Bronchial epithelial cell (primary cell): ENCODE data around the gene TMEM260. TPM values are rescaled to one million over a fixed set of nuclear protein-coding genes. Genes with fewer than 3 reads are reported as not detected.

Source experiments
- DNase-seq: peaks from one replicate; pipeline ENCODE4 v3.0.0-alpha.2; 2010; ENCODE audit warnings: low read depth
- FAIRE-seq: peaks from 2 replicates; lab custom pipeline; 2011; peaks lifted over from hg19 to GRCh38; lab: Jason Lieb, UNC
- H3K27me3 ChIP-seq: 2 replicates; pipeline ENCODE4 v1.5.1; 2011; ENCODE audit warnings: low read length; ENCODE audit not compliant: control insufficient read depth, insufficient read depth
- H3K36me3 ChIP-seq: 2 replicates; pipeline ENCODE4 v1.5.1; 2011; ENCODE audit warnings: low read length; ENCODE audit not compliant: control insufficient read depth, insufficient read depth
- H3K4me3 ChIP-seq: 2 replicates; pipeline ENCODE4 v1.5.1; 2011; ENCODE audit warnings: mild to moderate bottlenecking, low read depth, low read length, control low read depth
- total RNA-seq: library from RNA; depleted of rRNA; stranded (reverse); fragments of >200 nt; gene quantifications from 2 replicates; pipeline ENCODE4 v1.2.1, GENCODE V29; 2014
- TF ChIP-seq, protein P1 (sequence below): IDR thresholded peaks from 2 replicates; pipeline ENCODE4 v1.5.1; 2011; ENCODE audit warnings: mild to moderate bottlenecking, moderate library complexity, low read length, control low read depth, inconsistent platforms; ENCODE audit not compliant: insufficient read depth, severe bottlenecking

TMEM260 gene
- total RNA-seq, 1 donor from 2014 or later = 19.5 TPM

GRCh38 chr14:56549721-56550120 is 29.9 kb upstream of the TMEM260 start:
- TF ChIP-seq, protein P1, sequence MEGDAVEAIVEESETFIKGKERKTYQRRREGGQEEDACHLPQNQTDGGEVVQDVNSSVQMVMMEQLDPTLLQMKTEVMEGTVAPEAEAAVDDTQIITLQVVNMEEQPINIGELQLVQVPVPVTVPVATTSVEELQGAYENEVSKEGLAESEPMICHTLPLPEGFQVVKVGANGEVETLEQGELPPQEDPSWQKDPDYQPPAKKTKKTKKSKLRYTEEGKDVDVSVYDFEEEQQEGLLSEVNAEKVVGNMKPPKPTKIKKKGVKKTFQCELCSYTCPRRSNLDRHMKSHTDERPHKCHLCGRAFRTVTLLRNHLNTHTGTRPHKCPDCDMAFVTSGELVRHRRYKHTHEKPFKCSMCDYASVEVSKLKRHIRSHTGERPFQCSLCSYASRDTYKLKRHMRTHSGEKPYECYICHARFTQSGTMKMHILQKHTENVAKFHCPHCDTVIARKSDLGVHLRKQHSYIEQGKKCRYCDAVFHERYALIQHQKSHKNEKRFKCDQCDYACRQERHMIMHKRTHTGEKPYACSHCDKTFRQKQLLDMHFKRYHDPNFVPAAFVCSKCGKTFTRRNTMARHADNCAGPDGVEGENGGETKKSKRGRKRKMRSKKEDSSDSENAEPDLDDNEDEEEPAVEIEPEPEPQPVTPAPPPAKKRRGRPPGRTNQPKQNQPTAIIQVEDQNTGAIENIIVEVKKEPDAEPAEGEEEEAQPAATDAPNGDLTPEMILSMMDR = no peak
- Histone ChIP-seq H3K36me3 (no peaks in the 10 kb centered on the region), H3K27me3 (peaks cover 2% of the 10 kb centered on the region), H3K4me3 (no peak overlapping the region)
- DNase-seq = no peak
- FAIRE-seq = no peak

DNA sequence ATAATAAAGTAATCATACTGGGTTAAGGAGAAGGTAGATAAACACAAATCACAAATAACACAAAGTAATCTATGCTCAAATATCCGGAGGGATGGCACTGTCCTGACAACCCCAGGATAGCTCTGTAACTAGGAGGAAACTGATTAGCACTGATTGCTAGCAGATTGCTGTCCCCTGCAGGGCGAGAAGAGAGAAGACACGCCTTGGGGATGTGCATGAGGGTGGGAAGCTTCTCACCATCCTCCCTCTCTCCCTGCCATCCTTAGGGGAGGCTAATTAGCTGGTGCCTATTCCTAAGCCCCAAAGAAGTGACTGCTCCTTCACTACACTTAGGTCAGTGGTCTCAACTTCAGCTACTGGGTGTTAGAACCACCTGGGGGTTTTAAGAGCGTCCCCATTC is 27.0 kb upstream of the TMEM260 start:
- no peak for FAIRE-seq
- DNase-seq = no peak
- TF ChIP-seq, protein P1 = no peak
- Histone ChIP-seq H3K27me3 (peaks cover 5% of the 10 kb centered on the region), H3K4me3 (no peak overlapping the region), H3K36me3 (no peaks in the 10 kb centered on the region)

GRCh38 chr14:56554301-56554700 is 25.3 kb upstream of the TMEM260 start:
- peaks cover 3% of the 10 kb centered on the region for H3K27me3 ChIP-seq
- TF ChIP-seq, protein P1 = no peak
- FAIRE-seq = no peak
- no peaks in the 10 kb centered on the region for H3K36me3 ChIP-seq
- DNase-seq = no peak
- H3K4me3 ChIP-seq = no peak overlapping the region

- FAIRE-seq (peak; percentile 68), DNase-seq (peak; percentile 72)
- H3K27me3 ChIP-seq = peaks cover 3% of the 10 kb centered on the region
- no peak overlapping the region for H3K4me3 ChIP-seq
- TF ChIP-seq, protein P1 = peak; percentile 79
- no peaks in the 10 kb centered on the region for H3K36me3 ChIP-seq
Measured at GRCh38 chr14:56555921-56556570, 23.6 kb upstream of the TMEM260 start.

GRCh38 chr14:56559182-56559581 is 20.4 kb upstream of the TMEM260 start:
- no peak for FAIRE-seq

More at GRCh38 chr14:56559182-56559581, 20.4 kb upstream of the TMEM260 start:
- H3K4me3 ChIP-seq = no peak overlapping the region
- no peak for DNase-seq
- H3K27me3 ChIP-seq = peaks cover 3% of the 10 kb centered on the region
- TF ChIP-seq, protein P1 = no peak
- H3K36me3 ChIP-seq = no peaks in the 10 kb centered on the region
